Panc1 (cell line): Measurements from ENCODE around the gene AIG1. TPM values are rescaled to one million over a fixed set of nuclear protein-coding genes. Genes with fewer than 3 reads are reported as not detected.

Experiments used
- ATAC-seq: fragments of 200-7000 bp; cut with Tn5 transposase; 2 replicates; pipeline ENCODE4 v1.9.1; 2020; ENCODE audit warnings: mild to moderate bottlenecking, moderate library complexity
- BruUV-seq: library from RNA; stranded (reverse); fragments of 400-500 nt; replicated peaks from 2 replicates; lab custom pipeline; 2021; lab: Mats Ljungman, UMichigan
- CTCF ChIA-PET: fragments of 300-600 bp; sonication (Branson Sonifier 250); formaldehyde crosslinking; loops from one replicate; lab custom pipeline; 2022; ENCODE audit warnings: antibody characterized with exemption; lab: Charles Lee
- POLR2A ChIA-PET: fragments of 300-600 bp; sonication (Branson Sonifier 250); formaldehyde crosslinking; loops from one replicate; lab custom pipeline; 2022; ENCODE audit warnings: antibody characterized with exemption; lab: Charles Lee
- DNase-seq: peaks from one replicate; pipeline ENCODE4 v3.0.0-alpha.2; 2010; ENCODE audit warnings: low read depth, low spot score
- H3K27ac ChIP-seq: 2 replicates; pipeline ENCODE4 v1.5.1; 2011; ENCODE audit warnings: mild to moderate bottlenecking, low read length, inconsistent platforms
- H3K27me3 ChIP-seq: fragments of 200-500 bp; sonication (Bioruptor generic); 2 replicates; pipeline ENCODE4 v1.6.0; 2014; ENCODE audit warnings: low read length, inconsistent platforms; ENCODE audit not compliant: control insufficient read depth, insufficient read depth
- H3K36me3 ChIP-seq: fragments of 200-500 bp; sonication (Bioruptor generic); 2 replicates; pipeline ENCODE4 v1.5.1; 2014; ENCODE audit warnings: inconsistent platforms, mild to moderate bottlenecking, low read length, moderate library complexity; ENCODE audit not compliant: control insufficient read depth, insufficient read depth
- H3K4me1 ChIP-seq: 2 replicates; pipeline ENCODE4 v1.5.1; 2011; ENCODE audit warnings: inconsistent platforms, mild to moderate bottlenecking, low read length, moderate library complexity; ENCODE audit not compliant: control insufficient read depth, insufficient read depth
- H3K4me3 ChIP-seq, 2 experiments: 2 replicates each; pipeline ENCODE4 v1.5.1; 2011 to 2012; ENCODE audit warnings: low read depth in 2 of 2, low read length in 2 of 2, mild to moderate bottlenecking in 2 of 2, inconsistent platforms in 1 of 2, moderate library complexity in 1 of 2
- H3K9me3 ChIP-seq: fragments of 200-500 bp; sonication (Bioruptor generic); 2 replicates; pipeline ENCODE4 v1.5.1; 2014; ENCODE audit warnings: low read depth, mild to moderate bottlenecking, inconsistent platforms, low read length, moderate library complexity; ENCODE audit not compliant: control insufficient read depth, insufficient read depth
- POLR2AphosphoS5 ChIP-seq: IDR thresholded peaks from 2 replicates; pipeline ENCODE4 v1.6.1; 2012; ENCODE audit warnings: mild to moderate bottlenecking, low read depth, low read length, moderate library complexity
- SIN3A ChIP-seq: IDR thresholded peaks from 2 replicates; pipeline ENCODE4 v1.6.1; 2012; ENCODE audit warnings: low read depth, mild to moderate bottlenecking, low read length, moderate library complexity, borderline replicate concordance; ENCODE audit not compliant: insufficient read depth
- TCF7L2 ChIP-seq: IDR thresholded peaks from 2 replicates; pipeline ENCODE4 v1.6.1; 2011; ENCODE audit warnings: mild to moderate bottlenecking, low read depth, low read length, inconsistent platforms
- in situ Hi-C: cut with HindIII; loops from 2 replicates; pipeline ENCODE4 v1.10.0; 2016; ENCODE audit warnings: low sequenced_read_pairs, low pct_unique_long_range_greater_than_20kb
- intact Hi-C: fragments of 100-400 bp; cut with micrococcal nuclease; formaldehyde crosslinking; loops from one replicate; pipeline ENCODE4 v1.10.0; 2022; ENCODE audit not compliant: unreplicated experiment
- total RNA-seq: library from RNA; stranded (reverse); gene quantifications from one replicate; pipeline ENCODE4 v1.2.1, GENCODE V29; 2021; ENCODE audit not compliant: unreplicated experiment
- TF ChIP-seq, protein P1 (sequence below): fragments of 450-650 bp; IDR thresholded peaks from 2 replicates; pipeline ENCODE4 v1.5.1; 2017; ENCODE audit warnings: mild to moderate bottlenecking
- TF ChIP-seq, protein P2 (sequence below), 2 experiments: IDR thresholded peaks; 2 replicates each; pipeline ENCODE4 v1.6.1; 2011 to 2012; ENCODE audit warnings: low read depth in 2 of 2, control low read depth in 1 of 2, low read length in 1 of 2, mild to moderate bottlenecking in 1 of 2, moderate library complexity in 1 of 2; ENCODE audit not compliant: insufficient read depth in 1 of 2

The AIG1 gene
- total RNA-seq, 1 experiment from 2014 or later = 23.9 TPM

DNA sequence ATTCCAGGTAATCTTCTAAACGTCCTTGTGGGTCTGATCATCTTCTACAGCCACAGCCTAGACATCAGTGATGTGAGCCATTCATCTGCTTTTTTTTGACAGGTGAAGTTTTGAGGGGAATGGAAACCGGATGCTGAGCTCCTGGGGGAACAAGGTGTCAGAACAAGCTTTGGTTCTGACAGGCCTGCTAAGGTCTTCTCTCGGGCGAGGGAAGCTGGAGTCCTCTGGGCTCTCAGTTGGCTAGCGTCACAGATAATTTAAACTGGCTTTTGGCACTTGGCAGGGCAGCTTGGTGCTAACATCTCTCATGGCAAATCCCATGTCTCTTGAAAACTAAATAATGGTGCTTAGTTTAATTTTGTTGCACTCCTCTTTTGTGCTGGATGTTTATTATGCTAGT is 8.4 kb upstream of the AIG1 start:
- Histone ChIP-seq H3K27ac (no peak overlapping the region), H3K4me3 (no peak overlapping the region), H3K4me1 (no peaks in the 10 kb centered on the region), H3K9me3 (no peaks in the 10 kb centered on the region), H3K36me3 (no peaks in the 10 kb centered on the region), H3K27me3 (peaks cover 6% of the 10 kb centered on the region; the same call in 1 of the 2 replicates)
- BruUV-seq = no TSS peak
- TF ChIP-seq SIN3A (no peak), TCF7L2 (no peak), POLR2AphosphoS5 (no peak)
- TF ChIP-seq, protein P1, sequence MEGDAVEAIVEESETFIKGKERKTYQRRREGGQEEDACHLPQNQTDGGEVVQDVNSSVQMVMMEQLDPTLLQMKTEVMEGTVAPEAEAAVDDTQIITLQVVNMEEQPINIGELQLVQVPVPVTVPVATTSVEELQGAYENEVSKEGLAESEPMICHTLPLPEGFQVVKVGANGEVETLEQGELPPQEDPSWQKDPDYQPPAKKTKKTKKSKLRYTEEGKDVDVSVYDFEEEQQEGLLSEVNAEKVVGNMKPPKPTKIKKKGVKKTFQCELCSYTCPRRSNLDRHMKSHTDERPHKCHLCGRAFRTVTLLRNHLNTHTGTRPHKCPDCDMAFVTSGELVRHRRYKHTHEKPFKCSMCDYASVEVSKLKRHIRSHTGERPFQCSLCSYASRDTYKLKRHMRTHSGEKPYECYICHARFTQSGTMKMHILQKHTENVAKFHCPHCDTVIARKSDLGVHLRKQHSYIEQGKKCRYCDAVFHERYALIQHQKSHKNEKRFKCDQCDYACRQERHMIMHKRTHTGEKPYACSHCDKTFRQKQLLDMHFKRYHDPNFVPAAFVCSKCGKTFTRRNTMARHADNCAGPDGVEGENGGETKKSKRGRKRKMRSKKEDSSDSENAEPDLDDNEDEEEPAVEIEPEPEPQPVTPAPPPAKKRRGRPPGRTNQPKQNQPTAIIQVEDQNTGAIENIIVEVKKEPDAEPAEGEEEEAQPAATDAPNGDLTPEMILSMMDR = no peak
- TF ChIP-seq, protein P2, sequence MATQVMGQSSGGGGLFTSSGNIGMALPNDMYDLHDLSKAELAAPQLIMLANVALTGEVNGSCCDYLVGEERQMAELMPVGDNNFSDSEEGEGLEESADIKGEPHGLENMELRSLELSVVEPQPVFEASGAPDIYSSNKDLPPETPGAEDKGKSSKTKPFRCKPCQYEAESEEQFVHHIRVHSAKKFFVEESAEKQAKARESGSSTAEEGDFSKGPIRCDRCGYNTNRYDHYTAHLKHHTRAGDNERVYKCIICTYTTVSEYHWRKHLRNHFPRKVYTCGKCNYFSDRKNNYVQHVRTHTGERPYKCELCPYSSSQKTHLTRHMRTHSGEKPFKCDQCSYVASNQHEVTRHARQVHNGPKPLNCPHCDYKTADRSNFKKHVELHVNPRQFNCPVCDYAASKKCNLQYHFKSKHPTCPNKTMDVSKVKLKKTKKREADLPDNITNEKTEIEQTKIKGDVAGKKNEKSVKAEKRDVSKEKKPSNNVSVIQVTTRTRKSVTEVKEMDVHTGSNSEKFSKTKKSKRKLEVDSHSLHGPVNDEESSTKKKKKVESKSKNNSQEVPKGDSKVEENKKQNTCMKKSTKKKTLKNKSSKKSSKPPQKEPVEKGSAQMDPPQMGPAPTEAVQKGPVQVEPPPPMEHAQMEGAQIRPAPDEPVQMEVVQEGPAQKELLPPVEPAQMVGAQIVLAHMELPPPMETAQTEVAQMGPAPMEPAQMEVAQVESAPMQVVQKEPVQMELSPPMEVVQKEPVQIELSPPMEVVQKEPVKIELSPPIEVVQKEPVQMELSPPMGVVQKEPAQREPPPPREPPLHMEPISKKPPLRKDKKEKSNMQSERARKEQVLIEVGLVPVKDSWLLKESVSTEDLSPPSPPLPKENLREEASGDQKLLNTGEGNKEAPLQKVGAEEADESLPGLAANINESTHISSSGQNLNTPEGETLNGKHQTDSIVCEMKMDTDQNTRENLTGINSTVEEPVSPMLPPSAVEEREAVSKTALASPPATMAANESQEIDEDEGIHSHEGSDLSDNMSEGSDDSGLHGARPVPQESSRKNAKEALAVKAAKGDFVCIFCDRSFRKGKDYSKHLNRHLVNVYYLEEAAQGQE (IDR thresholded peaks at IDR 0.05; ENCODE audit: insufficient read depth in 1 of 2, low read depth in 2 of 2, low read length in 1 of 2) = no peak
- ATAC-seq (no peak), DNase-seq (no peak)
- CTCF ChIA-PET = no interaction called here
- in situ Hi-C loops (no loop called here), intact Hi-C loops (no loop called here)
- POLR2A ChIA-PET = no interaction called here

DNA sequence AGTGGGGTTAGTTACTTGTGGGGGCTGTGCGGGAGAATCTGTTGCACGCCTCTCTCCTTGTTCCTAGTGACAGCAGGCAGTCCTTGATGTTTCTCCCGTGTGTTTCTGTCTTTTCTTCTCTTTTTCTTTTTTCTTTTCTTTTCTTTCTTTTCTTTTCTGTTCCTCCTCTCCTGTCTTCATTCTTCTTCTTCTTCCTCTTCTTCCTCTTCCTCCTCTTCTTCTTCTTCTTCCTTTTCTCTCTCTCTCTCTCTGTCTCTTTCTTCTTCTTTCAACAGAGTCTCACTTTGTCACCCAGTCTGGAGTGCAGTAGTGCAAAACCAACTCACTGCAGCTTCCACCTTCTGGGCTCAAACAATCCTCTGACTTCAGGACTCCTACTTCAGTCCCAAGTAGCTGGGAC is 6.8 kb upstream of the AIG1 start:
- ATAC-seq = no peak
- POLR2A ChIA-PET = no interaction called here
- no peaks in the 10 kb centered on the region for H3K4me1 ChIP-seq
- no peak overlapping the region for H3K27ac ChIP-seq
- in situ Hi-C loops = no loop called here
- intact Hi-C loops = no loop called here
- no peak for DNase-seq
- no peak overlapping the region for H3K4me3 ChIP-seq
- H3K9me3 ChIP-seq = no peaks in the 10 kb centered on the region
- no peaks in the 10 kb centered on the region for H3K36me3 ChIP-seq
- CTCF ChIA-PET = no interaction called here
- TF ChIP-seq, protein P2 (IDR thresholded peaks at IDR 0.05; ENCODE audit: insufficient read depth in 1 of 2, low read depth in 2 of 2, low read length in 1 of 2) = no peak
- TF ChIP-seq POLR2AphosphoS5 = no peak
- TF ChIP-seq, protein P1 = no peak
- TF ChIP-seq SIN3A = no peak
- no peak for TF ChIP-seq TCF7L2
- no TSS peak for BruUV-seq
- 0 out of 2 replicates have a peak, but pooled peaks cover 6% of the 10 kb centered on the region for H3K27me3 ChIP-seq
